H9 (cell line): Measurements from ENCODE around the gene HSH2D. TPM values are rescaled to one million over a fixed set of nuclear protein-coding genes. Genes with fewer than 3 reads are reported as not detected.
"Not testable (repeated sequence)": the region's sequence is repeated elsewhere in the genome, so short reads cannot be mapped to it uniquely, and the experiment has no call there.

Experiments used
- DNase-seq: peaks from one replicate; pipeline ENCODE4 v3.0.0-alpha.2; 2017
- H2AFZ ChIP-seq: one replicate; pipeline ENCODE4 v1.6.1; 2013; ENCODE audit warnings: mild to moderate bottlenecking, low read length, control low read depth, moderate library complexity
- H2AK5ac ChIP-seq: 2 replicates; pipeline ENCODE4 v1.6.1; 2013; ENCODE audit warnings: low read length, control low read depth, mixed read lengths; ENCODE audit not compliant: insufficient read length
- H2BK120ac ChIP-seq: one replicate; pipeline ENCODE4 v1.6.1; 2013; ENCODE audit warnings: low read depth, mild to moderate bottlenecking, low read length, control low read depth, inconsistent platforms; ENCODE audit not compliant: poor library complexity, severe bottlenecking
- H2BK12ac ChIP-seq: 2 replicates; pipeline ENCODE4 v1.6.1; 2013; ENCODE audit warnings: low read length, control low read depth, mixed read lengths, low read depth; ENCODE audit not compliant: insufficient read length
- H2BK15ac ChIP-seq: 2 replicates; pipeline ENCODE4 v1.6.1; 2013; ENCODE audit warnings: low read depth, low read length, control low read depth
- H2BK20ac ChIP-seq: one replicate; pipeline ENCODE4 v1.6.1; 2013; ENCODE audit warnings: low read depth, mild to moderate bottlenecking, low read length, control low read depth, inconsistent platforms; ENCODE audit not compliant: poor library complexity, severe bottlenecking
- H2BK5ac ChIP-seq: 2 replicates; pipeline ENCODE4 v1.6.1; 2013; ENCODE audit warnings: low read length, control low read depth, mixed read lengths; ENCODE audit not compliant: insufficient read length
- H3K14ac ChIP-seq: 2 replicates; pipeline ENCODE4 v1.6.1; 2013; ENCODE audit warnings: low read length, control low read depth; ENCODE audit not compliant: insufficient read depth
- H3K18ac ChIP-seq: 2 replicates; pipeline ENCODE4 v1.6.1; 2013; ENCODE audit warnings: low read depth, mild to moderate bottlenecking, mixed read lengths, low read length, control low read depth; ENCODE audit not compliant: insufficient read length
- H3K23ac ChIP-seq: 2 replicates; pipeline ENCODE4 v1.6.1; 2013; ENCODE audit warnings: low read length, control low read depth, mixed read lengths, low read depth; ENCODE audit not compliant: insufficient read length
- H3K23me2 ChIP-seq: 2 replicates; pipeline ENCODE4 v1.6.1; 2013; ENCODE audit warnings: low read depth, mild to moderate bottlenecking, mixed read lengths, low read length, control low read depth; ENCODE audit not compliant: insufficient read length, poor library complexity, severe bottlenecking
- H3K27ac ChIP-seq: 2 replicates; pipeline ENCODE4 v1.5.1; 2013; ENCODE audit warnings: low read length, control low read depth, mixed read lengths, low read depth; ENCODE audit not compliant: insufficient read length
- H3K27me3 ChIP-seq: 2 replicates; pipeline ENCODE4 v1.6.1; 2013; ENCODE audit warnings: low read length, control low read depth, inconsistent platforms; ENCODE audit not compliant: insufficient read depth
- H3K4ac ChIP-seq: 2 replicates; pipeline ENCODE4 v1.6.1; 2013; ENCODE audit warnings: low read depth, mild to moderate bottlenecking, control low read depth, inconsistent platforms, low read length, moderate library complexity
- H3K4me1 ChIP-seq: 2 replicates; pipeline ENCODE4 v1.6.1; 2013; ENCODE audit warnings: low read length, control low read depth, inconsistent platforms; ENCODE audit not compliant: insufficient read depth
- H3K4me2 ChIP-seq: 2 replicates; pipeline ENCODE4 v1.6.1; 2013; ENCODE audit warnings: low read length, control low read depth, mixed read lengths; ENCODE audit not compliant: insufficient read length, insufficient read depth
- H3K56ac ChIP-seq: 2 replicates; pipeline ENCODE4 v1.6.1; 2013; ENCODE audit warnings: low read depth, mild to moderate bottlenecking, mixed read lengths, low read length, control low read depth; ENCODE audit not compliant: insufficient read length
- H3K79me1 ChIP-seq: 2 replicates; pipeline ENCODE4 v1.6.1; 2013; ENCODE audit warnings: low read depth, mild to moderate bottlenecking, moderate library complexity, low read length, control low read depth, inconsistent platforms; ENCODE audit not compliant: insufficient read depth, poor library complexity, severe bottlenecking
- H3K79me2 ChIP-seq: 2 replicates; pipeline ENCODE4 v1.6.1; 2013; ENCODE audit warnings: low read length, control low read depth, inconsistent platforms; ENCODE audit not compliant: insufficient read depth
- H3K9ac ChIP-seq: 2 replicates; pipeline ENCODE4 v1.6.1; 2013; ENCODE audit warnings: low read length, control low read depth, mixed read lengths; ENCODE audit not compliant: insufficient read length; ENCODE audit errors: extremely low read depth
- H3K9me3 ChIP-seq: one replicate; pipeline ENCODE4 v1.6.1; 2013; ENCODE audit warnings: low read depth, low read length, inconsistent platforms; ENCODE audit not compliant: control insufficient read depth
- H3T11ph ChIP-seq: one replicate; pipeline ENCODE4 v1.6.1; 2013; ENCODE audit warnings: mild to moderate bottlenecking, low read length, control low read depth, inconsistent platforms
- H4K20me1 ChIP-seq: one replicate; pipeline ENCODE4 v1.6.1; 2013; ENCODE audit not compliant: control insufficient read depth, insufficient read length, insufficient read depth
- H4K5ac ChIP-seq: 2 replicates; pipeline ENCODE4 v1.6.1; 2013; ENCODE audit warnings: low read depth, mild to moderate bottlenecking, mixed read lengths, low read length, control low read depth; ENCODE audit not compliant: insufficient read length
- H4K8ac ChIP-seq: replicated peaks from 2 replicates; pipeline ENCODE4 v1.6.1; 2013; ENCODE audit warnings: low read length, control low read depth, mixed read lengths, low read depth; ENCODE audit not compliant: insufficient read length
- H4K91ac ChIP-seq: 2 replicates; pipeline ENCODE4 v1.6.1; 2013; ENCODE audit warnings: low read depth, mild to moderate bottlenecking, moderate library complexity, mixed read lengths, low read length, control low read depth; ENCODE audit not compliant: insufficient read length
- H3K27ac Mint-ChIP-seq, 3 experiments: 2 replicates in 2 of 3; 3 replicates in 1 of 3; pipeline ENCODE4 v1.8.0; 2020 to 2021; ENCODE audit warnings: mixed read lengths in 3 of 3, mild to moderate bottlenecking in 1 of 3, moderate library complexity in 1 of 3
- H3K27me3 Mint-ChIP-seq: 2 replicates; pipeline ENCODE4 v1.8.0; 2021; ENCODE audit warnings: low read depth, mild to moderate bottlenecking, moderate library complexity, mixed read lengths
- H3K36me3 Mint-ChIP-seq, 3 experiments: 2 replicates in 2 of 3; 3 replicates in 1 of 3; pipeline ENCODE4 v1.8.0; 2020 to 2021; ENCODE audit warnings: low read depth in 3 of 3, mixed read lengths in 3 of 3; ENCODE audit not compliant: insufficient read depth in 1 of 3
- H3K4me1 Mint-ChIP-seq, 2 experiments: 2 replicates each; pipeline ENCODE4 v1.8.0; 2020; ENCODE audit warnings: mixed read lengths in 2 of 2
- H3K4me3 Mint-ChIP-seq, 2 experiments: 2 replicates in 1 of 2; 3 replicates in 1 of 2; pipeline ENCODE4 v1.8.0; 2020 to 2021; ENCODE audit warnings: mild to moderate bottlenecking in 2 of 2, mixed read lengths in 2 of 2, moderate library complexity in 1 of 2
- H3K9me3 Mint-ChIP-seq, 2 experiments: 2 replicates in 1 of 2; 3 replicates in 1 of 2; pipeline ENCODE4 v1.8.0; 2020; ENCODE audit warnings: mild to moderate bottlenecking in 2 of 2, mixed read lengths in 2 of 2, moderate library complexity in 1 of 2
- CTCF ChIP-seq: fragments of 200-600 bp; sonication (generic); conservative IDR thresholded peaks from 3 replicates; pipeline ENCODE4 v1.8.0; 2021; ENCODE audit warnings: antibody characterized with exemption, mild to moderate bottlenecking
- WGBS: extraction: QIAGEN DNeasy Blood & Tissue Kit; methylation state at CpG from one replicate; pipeline ENCODE4 v1.1.7; 2013; ENCODE audit warnings: missing lambda C conversion rate, low lambda C conversion rate, mixed read lengths; ENCODE audit not compliant: insufficient read length; ENCODE audit errors: extremely low coverage; 5-methylcytosine and 5-hydroxymethylcytosine counted together
- total RNA-seq: library from RNA; stranded (reverse); gene quantifications from 2 replicates; pipeline ENCODE4 v1.2.1, GENCODE V29; 2021

HSH2D gene
- total RNA-seq, 1 experiment from 2014 or later = 2.3 TPM

DNA sequence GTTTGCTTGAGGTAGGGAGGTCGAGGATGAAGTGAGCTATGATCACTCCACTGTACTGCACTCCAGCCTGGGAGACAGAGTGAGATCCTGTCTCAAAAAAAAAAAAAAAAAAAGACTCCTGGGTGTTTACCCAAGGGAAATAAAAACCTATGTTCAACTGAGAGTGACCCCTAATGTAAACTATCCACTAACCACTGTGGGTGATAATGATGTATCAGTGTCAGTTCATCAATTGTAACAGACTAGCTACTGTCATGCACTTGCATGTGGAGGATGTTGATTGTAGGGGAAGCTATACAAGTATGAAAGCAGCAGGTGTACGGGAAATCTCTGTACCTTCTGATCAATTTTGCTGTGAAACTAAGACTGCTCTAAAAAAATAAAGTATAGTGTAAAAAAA, 32.5 kb downstream of the HSH2D start:
- no peak overlapping the region for H3K4ac ChIP-seq
- no peaks in the 10 kb centered on the region for H3K4me1 Mint-ChIP-seq
- no peak overlapping the region for H3K4me3 Mint-ChIP-seq
- no peak overlapping the region for H3K56ac ChIP-seq
- H3K23ac ChIP-seq = no peak overlapping the region
- H4K8ac ChIP-seq = no peak overlapping the region
- TF ChIP-seq CTCF = no peak
- H2BK12ac ChIP-seq = no peak overlapping the region
- H3K23me2 ChIP-seq = no peaks in the 10 kb centered on the region
- H3K27ac Mint-ChIP-seq = no peak overlapping the region
- no peak overlapping the region for H3K18ac ChIP-seq
- H3K79me2 ChIP-seq = no peaks in the 10 kb centered on the region
- H3K14ac ChIP-seq = no peak overlapping the region
- no peak overlapping the region for H2BK120ac ChIP-seq
- no peak overlapping the region for H3K9ac ChIP-seq
- peaks cover 4 to 13% of the 10 kb centered on the region in 2 experiments; a peak in 4 of 5 replicates for H3K9me3 Mint-ChIP-seq
- no peaks in the 10 kb centered on the region for H3K79me1 ChIP-seq
- H3K27ac ChIP-seq = no peak overlapping the region
- H3K4me2 ChIP-seq = no peak overlapping the region
- no peak for DNase-seq
- WGBS = no CpG with 5 or more reads among the region's 2 CpGs
- no peaks in the 10 kb centered on the region for H3K27me3 ChIP-seq
- no peak overlapping the region for H2BK15ac ChIP-seq
- H2AFZ ChIP-seq = no peak overlapping the region
- H2BK5ac ChIP-seq = no peak overlapping the region
- no peaks in the 10 kb centered on the region for H3K9me3 ChIP-seq
- no peaks in the 10 kb centered on the region for H3K4me1 ChIP-seq
- no peak overlapping the region for H3T11ph ChIP-seq
- no peak overlapping the region for H2AK5ac ChIP-seq
- peaks cover 6% of the 10 kb centered on the region for H3K27me3 Mint-ChIP-seq
- H4K91ac ChIP-seq = no peak overlapping the region
- H4K20me1 ChIP-seq = no peaks in the 10 kb centered on the region
- no peaks in the 10 kb centered on the region for H3K36me3 Mint-ChIP-seq
- no peak overlapping the region for H2BK20ac ChIP-seq
- no peak overlapping the region for H4K5ac ChIP-seq

DNA sequence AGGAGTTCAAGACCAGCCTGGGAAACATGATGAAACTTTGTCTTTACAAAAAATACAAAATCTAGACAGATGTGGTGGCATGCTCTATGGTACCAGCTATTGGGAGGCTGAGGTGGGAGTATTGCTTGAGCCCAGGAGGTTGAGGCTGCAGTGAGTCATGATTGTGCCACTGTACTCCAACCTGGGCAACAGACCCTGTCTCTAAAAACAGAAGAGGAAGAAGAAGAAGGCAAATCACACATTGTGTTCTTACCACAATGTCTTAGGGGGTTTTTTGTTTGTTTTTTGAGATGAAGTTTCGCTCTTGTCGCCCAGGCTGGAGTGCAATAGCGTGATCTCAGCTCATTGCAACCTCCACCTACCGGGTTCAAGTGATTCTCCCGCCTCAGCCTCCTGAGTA, 35.4 kb downstream of the HSH2D start:
- H3K4me1 Mint-ChIP-seq, H4K8ac ChIP-seq, H3K79me1 ChIP-seq: not testable (repeated sequence)

More for the DNA sequence above, 35.4 kb downstream of the HSH2D start:
- DNase-seq, H4K5ac ChIP-seq, H3K27me3 Mint-ChIP-seq, H2BK5ac ChIP-seq, H3K27ac Mint-ChIP-seq, H3K14ac ChIP-seq, H2AFZ ChIP-seq, H3K27ac ChIP-seq, H3K4me3 Mint-ChIP-seq, H3K9me3 ChIP-seq, H3K4me2 ChIP-seq, H2BK120ac ChIP-seq, H2BK15ac ChIP-seq, H3K79me2 ChIP-seq, H2BK12ac ChIP-seq, H3K23ac ChIP-seq, H3K23me2 ChIP-seq, H2BK20ac ChIP-seq, H4K20me1 ChIP-seq, H3K4me1 ChIP-seq, H3K36me3 Mint-ChIP-seq, H4K91ac ChIP-seq, H3K18ac ChIP-seq, H3K27me3 ChIP-seq, H3T11ph ChIP-seq, H2AK5ac ChIP-seq, H3K56ac ChIP-seq, H3K4ac ChIP-seq, H3K9ac ChIP-seq: not testable (repeated sequence)
- H3K9me3 Mint-ChIP-seq = peaks cover 4 to 13% of the 10 kb centered on the region in 2 experiments; a peak in 4 of 5 replicates
- WGBS = no CpG with 5 or more reads among the region's 5 CpGs
